ENCODE data around the gene RASSF1. TPM values are rescaled to one million over a fixed set of nuclear protein-coding genes. Genes with fewer than 3 reads are reported as not detected.

Gene RASSF1
- total and polyA plus RNA-seq, 2 of the 13 experiments (the other 11 are each of a cell fraction or from before 2014, with no cell fraction given), result 10.2 to 27.5 TPM

- peak in 1 of 2 experiments; percentile 44; a peak in 2 of 4 replicates for TF ChIP-seq EP300 (IDR thresholded peaks at IDR 0.05; ENCODE audit: low read depth in 2 of 2, low read length in 2 of 2)
- no peak for TF ChIP-seq EP300 (CRISPR knock-in tag; IDR thresholded peaks at IDR 0.05; ENCODE audit: borderline replicate concordance)
- TF ChIP-seq ZBTB37 (CRISPR knock-in tag; IDR thresholded peaks at IDR 0.05), result no peak
- peak; percentile 86 for TF ChIP-seq ZGPAT (CRISPR knock-in tag; IDR thresholded peaks at IDR 0.05)
- no peak for TF ChIP-seq TERF1 (CRISPR knock-in tag; IDR thresholded peaks at IDR 0.05)
- TF ChIP-seq TFDP1 (CRISPR knock-in tag; IDR thresholded peaks at IDR 0.05; ENCODE audit: borderline replicate concordance), result peak; percentile 85; the same call in 1 of the 2 replicates
- TF ChIP-seq YEATS4 (CRISPR knock-in tag; IDR thresholded peaks at IDR 0.05; ENCODE audit: borderline replicate concordance), result peak; percentile 53; the same call in 1 of the 2 replicates
- peak; percentile 12; the same call in 1 of the 2 replicates for TF ChIP-seq TOPORS (CRISPR knock-in tag; IDR thresholded peaks at IDR 0.05)
- TF ChIP-seq MEF2D (CRISPR knock-in tag; IDR thresholded peaks at IDR 0.05), result peak; percentile 67
- 0 out of 2 replicates have a peak, but pooled peaks have one; percentile 62 for TF ChIP-seq DNMT1 (CRISPR knock-in tag; IDR thresholded peaks at IDR 0.05)
- TF ChIP-seq TAF15 (IDR thresholded peaks at IDR 0.05; ENCODE audit: low read depth, low read length, poor library complexity, severe bottlenecking), result no peak
- TF ChIP-seq SAP130 (CRISPR knock-in tag; IDR thresholded peaks at IDR 0.05; ENCODE audit: low read depth), result peak; percentile 91
- TF ChIP-seq SOX13 (IDR thresholded peaks at IDR 0.05), result no peak
- peak in 1 of 2 experiments; percentile 22; a peak in 2 of 4 replicates for TF ChIP-seq SOX13 (CRISPR knock-in tag; conservative IDR thresholded peaks at IDR 0.05 in 1 of 2, IDR thresholded peaks at IDR 0.05 in 1 of 2)
- no peak for TF ChIP-seq HOXA9 (CRISPR knock-in tag; IDR thresholded peaks at IDR 0.05; ENCODE audit: borderline replicate concordance)
- TF ChIP-seq MXD4 (CRISPR knock-in tag; IDR thresholded peaks at IDR 0.05), result peak; percentile 84
- 0 out of 2 replicates have a peak, but pooled peaks have one; percentile 82 for TF ChIP-seq ZNF674 (CRISPR knock-in tag; IDR thresholded peaks at IDR 0.05; ENCODE audit: low read depth)
- peak; percentile 93 for TF ChIP-seq GMEB2 (CRISPR knock-in tag; IDR thresholded peaks at IDR 0.05; ENCODE audit: low read depth)
- TF ChIP-seq ZNF839 (CRISPR knock-in tag; IDR thresholded peaks at IDR 0.05; ENCODE audit: borderline replicate concordance), result no peak; the same call in 1 of the 2 replicates
- peak; percentile 96 for TF ChIP-seq HDAC1 (CRISPR knock-in tag; IDR thresholded peaks at IDR 0.05)
- TF ChIP-seq ZNF737 (CRISPR knock-in tag; IDR thresholded peaks at IDR 0.05; ENCODE audit: borderline replicate concordance), result no peak
Measured at GRCh38 chr3:50292159-50293078, 48.2 kb downstream of the RASSF1 start, which contains the start of gene IFRD2 (continued).
